HepG2 (cell line): Measurements from ENCODE around the gene ACAA2. TPM values are rescaled to one million over a fixed set of nuclear protein-coding genes. Genes with fewer than 3 reads are reported as not detected.

Experiments used
- ATAC-seq: fragments of 200-7000 bp; cut with Tn5 transposase; 3 replicates; pipeline ENCODE4 v1.9.1; 2020; ENCODE audit warnings: mild to moderate bottlenecking, moderate library complexity
- BruUV-seq: library from RNA; stranded (reverse); fragments of 400-500 nt; replicated peaks from 2 replicates; lab custom pipeline; 2021; lab: Mats Ljungman, UMichigan
- CTCF ChIA-PET: fragments of 300-600 bp; formaldehyde crosslinking; extraction: SDS; loops from one replicate; lab custom pipeline; 2021; ENCODE audit warnings: low total read pairs, inconsistent platforms, low intra/inter-chr PET ratio; lab: Yijun Ruan, JAX
- POLR2A ChIA-PET: fragments of 350-600 bp; sonication (Branson Sonifier 250); formaldehyde crosslinking; loops from one replicate; lab custom pipeline; 2020; ENCODE audit warnings: antibody characterized with exemption, inconsistent platforms; lab: Yijun Ruan, JAX
- DNase-seq: peaks from one replicate; pipeline ENCODE4 v3.0.0-alpha.2; 2015; ENCODE audit warnings: low spot score
- FAIRE-seq: peaks from 3 replicates; lab custom pipeline; 2011; peaks lifted over from hg19 to GRCh38; lab: Jason Lieb, UNC
- H2AFZ ChIP-seq: one replicate; pipeline ENCODE4 v1.6.1; 2011; ENCODE audit warnings: low read length, inconsistent platforms
- H3K27ac ChIP-seq: fragments of 300-600 bp; 3 replicates; pipeline ENCODE4 v1.8.0; 2011; ENCODE audit warnings: mixed run types, mild to moderate bottlenecking, mixed read lengths, low read length, inconsistent platforms; ENCODE audit not compliant: insufficient read depth; ENCODE audit errors: extremely low read length
- H3K27me3 ChIP-seq, 2 experiments: fragments of 200-600 bp in 1 of 2; 2 replicates in 1 of 2; 3 replicates in 1 of 2; pipeline versions ENCODE4 v1.6.0 to v1.8.0; 2011; ENCODE audit warnings: low read length in 2 of 2, mild to moderate bottlenecking in 2 of 2, moderate library complexity in 2 of 2, inconsistent platforms in 1 of 2; ENCODE audit not compliant: insufficient read depth in 2 of 2, control insufficient read depth in 1 of 2
- H3K36me3 ChIP-seq, 2 experiments: fragments of 200-600 bp in 1 of 2; replicated peaks in 1 of 2; 2 replicates in 1 of 2; 3 replicates in 1 of 2; pipeline versions ENCODE4 v1.5.1 to v1.8.0; 2011; ENCODE audit warnings: low read length in 2 of 2, inconsistent platforms in 1 of 2; ENCODE audit not compliant: insufficient read depth in 2 of 2, control insufficient read depth in 1 of 2
- H3K4me1 ChIP-seq: 2 replicates; pipeline ENCODE4 v1.5.1; 2012; ENCODE audit warnings: low read length, inconsistent platforms; ENCODE audit not compliant: insufficient read depth
- H3K4me2 ChIP-seq: 2 replicates; pipeline ENCODE4 v1.6.0; 2011; ENCODE audit warnings: low read depth, low read length, inconsistent platforms
- H3K4me3 ChIP-seq, 3 experiments: fragments of 200-600 bp in 1 of 3; sonication (generic), shearing (Covaris generic) in 1 of 3; replicated peaks in 1 of 3; 2 replicates each; pipeline ENCODE4 v1.5.1; 2011 to 2016; ENCODE audit warnings: low read length in 3 of 3, inconsistent platforms in 2 of 3, low read depth in 2 of 3, mild to moderate bottlenecking in 2 of 3, control low read depth in 1 of 3, mixed read lengths in 1 of 3; ENCODE audit not compliant: insufficient read depth in 1 of 3
- H3K79me2 ChIP-seq: one replicate; pipeline ENCODE4 v1.6.1; 2011; ENCODE audit warnings: low read length, inconsistent platforms; ENCODE audit not compliant: insufficient read depth
- H3K9ac ChIP-seq: 2 replicates; pipeline ENCODE4 v1.6.0; 2011; ENCODE audit warnings: mild to moderate bottlenecking, low read depth, low read length, inconsistent platforms; ENCODE audit not compliant: insufficient read depth
- H3K9me3 ChIP-seq: 2 replicates; pipeline ENCODE4 v1.5.1; 2012; ENCODE audit warnings: mild to moderate bottlenecking, low read length
- H4K20me1 ChIP-seq: 2 replicates; pipeline ENCODE4 v1.6.0; 2011; ENCODE audit warnings: inconsistent platforms, mild to moderate bottlenecking, low read length, moderate library complexity; ENCODE audit not compliant: insufficient read depth
- AKNA ChIP-seq: sonication (generic); formaldehyde crosslinking; IDR thresholded peaks from 2 replicates; pipeline ENCODE4 v1.4.0; 2020; ENCODE audit warnings: missing genetic modification reagents, borderline replicate concordance
- CBX1 ChIP-seq: IDR thresholded peaks from one replicate; pipeline ENCODE4 v1.6.1; 2016; ENCODE audit warnings: antibody characterized with exemption, low read depth
- FOXC1 ChIP-seq: sonication (generic); formaldehyde crosslinking; IDR thresholded peaks from 2 replicates; pipeline ENCODE4 v1.8.0; 2022; ENCODE audit warnings: mild to moderate bottlenecking, missing genetic modification reagents, borderline replicate concordance
- HES4 ChIP-seq: sonication (generic); formaldehyde crosslinking; IDR thresholded peaks from 2 replicates; pipeline ENCODE4 v1.9.0; 2021; ENCODE audit warnings: mild to moderate bottlenecking, missing genetic modification reagents, borderline replicate concordance
- JUN ChIP-seq: sonication (generic); formaldehyde crosslinking; IDR thresholded peaks from 2 replicates; pipeline ENCODE4 v1.4.0; 2020; ENCODE audit warnings: mild to moderate bottlenecking, missing genetic modification reagents
- NR3C1 ChIP-seq: sonication (generic); formaldehyde crosslinking; IDR thresholded peaks from 2 replicates; pipeline ENCODE4 v1.4.0; 2020; ENCODE audit warnings: missing genetic modification reagents
- SALL2 ChIP-seq: sonication (generic); formaldehyde crosslinking; IDR thresholded peaks from 2 replicates; pipeline ENCODE4 v1.8.1; 2023; ENCODE audit warnings: mild to moderate bottlenecking, missing genetic modification reagents, inconsistent platforms
- SCMH1 ChIP-seq: sonication (generic); formaldehyde crosslinking; IDR thresholded peaks from 2 replicates; pipeline ENCODE4 v1.9.0; 2021; ENCODE audit warnings: missing genetic modification reagents, mild to moderate bottlenecking, borderline replicate concordance
- SP1 ChIP-seq, 2 experiments: fragments of 450-650 bp in 1 of 2; sonication (generic) in 1 of 2; formaldehyde crosslinking in 1 of 2; IDR thresholded peaks; 2 replicates each; pipeline versions ENCODE4 v1.4.0 to v1.6.1; 2016 to 2020; ENCODE audit warnings: missing genetic modification reagents in 1 of 2
- TCF7L2 ChIP-seq: IDR thresholded peaks from 2 replicates; pipeline ENCODE4 v1.6.1; 2011; ENCODE audit warnings: mild to moderate bottlenecking, low read depth, low read length, moderate library complexity
- TGIF2 ChIP-seq: IDR thresholded peaks from 2 replicates; pipeline ENCODE4 v1.6.1; 2016; ENCODE audit warnings: control low read depth, missing compliant biosample characterization
- ZNF101 ChIP-seq: sonication (generic); formaldehyde crosslinking; IDR thresholded peaks from 2 replicates; pipeline ENCODE4 v1.4.0; 2020; ENCODE audit warnings: mild to moderate bottlenecking, low read depth, missing genetic modification reagents, borderline replicate concordance
- ZNF225 ChIP-seq: sonication (generic); formaldehyde crosslinking; IDR thresholded peaks from 2 replicates; pipeline ENCODE4 v1.4.0; 2020; ENCODE audit warnings: mild to moderate bottlenecking, missing genetic modification reagents
- ZNF350 ChIP-seq: sonication (generic); formaldehyde crosslinking; IDR thresholded peaks from 2 replicates; pipeline ENCODE4 v1.4.0; 2020; ENCODE audit warnings: mild to moderate bottlenecking, low read depth, missing genetic modification reagents, borderline replicate concordance
- ZNF547 ChIP-seq: sonication (generic); formaldehyde crosslinking; IDR thresholded peaks from 2 replicates; pipeline ENCODE4 v1.5.1; 2020; ENCODE audit warnings: mild to moderate bottlenecking, missing genetic modification reagents
- ZNF652 ChIP-seq: IDR thresholded peaks from 2 replicates; pipeline ENCODE4 v1.6.1; 2016; ENCODE audit warnings: low read depth, borderline replicate concordance
- ZNF781 ChIP-seq: sonication (generic); formaldehyde crosslinking; IDR thresholded peaks from 2 replicates; pipeline ENCODE4 v1.5.1; 2020; ENCODE audit warnings: borderline replicate concordance, mild to moderate bottlenecking, missing genetic modification reagents; ENCODE audit errors: not compliant biosample characterization
- WGBS: methylation state at CpG from one replicate; pipeline ENCODE4 v1.1.6; 2017; ENCODE audit warnings: low lambda C conversion rate; 5-methylcytosine and 5-hydroxymethylcytosine counted together
- in situ Hi-C: cut with HindIII; loops from 2 replicates; pipeline ENCODE4 v1.10.0; 2017; ENCODE audit warnings: low pct_unique_long_range_greater_than_20kb; ENCODE audit not compliant: extremely low pct_ligation_motif_present
- intact Hi-C: fragments of 100-400 bp; cut with micrococcal nuclease; formaldehyde crosslinking; loops from one replicate; pipeline ENCODE4 v1.10.0; 2022; ENCODE audit not compliant: unreplicated experiment
- polyA plus RNA-seq, 8 experiments: library from polyadenylated mRNA; depleted of rRNA in 3 of 8; stranded (reverse) in 7 of 8; unstranded in 1 of 8; fragments of >200 nt; fragmentation: Illumina TruSeq in 4 of 8; extraction: Trizol in 4 of 8; gene quantifications; 2 replicates each; pipeline versions ENCODE4 v1.2.1 to v1.2.3, GENCODE V29; 2011 to 2016; ENCODE audit warnings: low read depth in 4 of 8, missing spikeins in 1 of 8, mixed read lengths in 1 of 8; ENCODE audit not compliant: insufficient read depth in 1 of 8
- total RNA-seq, 5 experiments: library from RNA; depleted of rRNA; stranded (reverse); fragments of >200 nt; fragmentation: Illumina TruSeq; extraction: Trizol; gene quantifications; 2 replicates each; pipeline ENCODE4 v1.2.3, GENCODE V29; 2016; ENCODE audit warnings: low read depth in 1 of 5

Gene ACAA2
- total and polyA plus RNA-seq, 2 of the 13 experiments (the other 11 are each of a cell fraction or from before 2014, with no cell fraction given), result 51.6 to 182 TPM

GRCh38 chr18:49734836-49735235 is 78.5 kb downstream of the ACAA2 start (continued):
- no peak for TF ChIP-seq ZNF547
- TF ChIP-seq SP1 (IDR thresholded peaks at IDR 0.05), result no peak
- TF ChIP-seq SP1 (CRISPR knock-in tag; IDR thresholded peaks at IDR 0.05), result no peak

DNA sequence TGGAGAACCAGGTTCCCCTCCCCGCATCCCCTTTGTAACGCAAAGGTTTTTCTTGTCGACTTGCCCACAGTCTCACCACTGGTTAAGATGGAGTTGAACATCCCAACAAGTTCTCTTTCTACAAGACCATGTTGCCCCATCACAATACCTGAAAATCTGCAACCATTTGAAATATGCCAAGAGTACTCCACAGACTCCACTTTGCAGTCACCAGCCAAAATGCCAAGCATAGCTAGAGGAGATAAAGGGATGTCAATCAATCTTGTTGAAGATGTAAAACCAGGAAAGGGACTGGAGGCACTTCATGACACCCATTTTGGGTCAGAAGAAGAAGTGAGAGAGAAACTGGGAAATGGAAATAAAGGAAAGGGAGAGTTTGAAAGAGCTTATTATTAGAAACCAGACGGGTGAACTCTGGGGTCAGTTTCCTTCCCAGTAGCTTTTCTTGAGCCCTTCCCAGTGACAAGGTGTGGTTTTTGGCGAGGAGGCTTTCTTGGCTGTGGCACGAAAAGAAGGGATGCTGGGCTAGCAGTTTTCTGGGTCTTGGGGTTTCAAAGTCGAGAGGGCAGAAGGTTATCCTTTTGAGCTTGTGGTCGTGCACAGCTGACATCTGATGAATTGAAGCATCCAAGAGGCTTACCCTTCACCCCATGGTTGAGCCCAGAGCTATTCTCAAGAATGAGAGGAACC is 79.3 kb downstream of the ACAA2 start:
- Histone ChIP-seq H3K4me2 (no peak overlapping the region), H3K27ac (no peak overlapping the region), H3K36me3 (no peaks in the 10 kb centered on the region), H3K79me2 (no peaks in the 10 kb centered on the region), H3K27me3 (0 out of 5 replicates have a peak, but pooled peaks cover 0 to 3% of the 10 kb centered on the region in 2 experiments), H4K20me1 (no peaks in the 10 kb centered on the region), H2AFZ (no peak overlapping the region), H3K4me3 (no peak overlapping the region), H3K9me3 (no peaks in the 10 kb centered on the region), H3K4me1 (peaks cover 37% of the 10 kb centered on the region), H3K9ac (no peak overlapping the region)
- DNase-seq (no peak), FAIRE-seq (no peak), ATAC-seq (no peak)
- intact Hi-C loops, result loop anchor here (10.0 kb wide), 1 partner anchor 219 kb away; no protein-coding TSS in a partner anchor
- in situ Hi-C loops, result no loop called here
- 37% methylated on average over 8 of the region's 8 CpGs for WGBS
- no TSS peak for BruUV-seq
- POLR2A ChIA-PET, result no interaction called here
- TF ChIP-seq NR3C1 (CRISPR knock-in tag) (no peak), TGIF2 (no peak), ZNF101 (no peak), JUN (CRISPR knock-in tag) (no peak), TCF7L2 (no peak), FOXC1 (CRISPR knock-in tag) (no peak), SCMH1 (CRISPR knock-in tag) (no peak), HES4 (CRISPR knock-in tag) (no peak), ZNF225 (no peak), AKNA (CRISPR knock-in tag) (no peak), ZNF781 (no peak), ZNF652 (CRISPR knock-in tag) (no peak), ZNF350 (CRISPR knock-in tag) (no peak), CBX1 (no peak), SALL2 (CRISPR knock-in tag) (no peak)
- CTCF ChIA-PET, result no interaction called here
